ENCODE measurements around the gene SUB1. TPM values are rescaled to one million over a fixed set of nuclear protein-coding genes. Genes with fewer than 3 reads are reported as not detected.

Gene SUB1
- total RNA-seq, 1 experiment from 2014 or later: 288 TPM

DNA sequence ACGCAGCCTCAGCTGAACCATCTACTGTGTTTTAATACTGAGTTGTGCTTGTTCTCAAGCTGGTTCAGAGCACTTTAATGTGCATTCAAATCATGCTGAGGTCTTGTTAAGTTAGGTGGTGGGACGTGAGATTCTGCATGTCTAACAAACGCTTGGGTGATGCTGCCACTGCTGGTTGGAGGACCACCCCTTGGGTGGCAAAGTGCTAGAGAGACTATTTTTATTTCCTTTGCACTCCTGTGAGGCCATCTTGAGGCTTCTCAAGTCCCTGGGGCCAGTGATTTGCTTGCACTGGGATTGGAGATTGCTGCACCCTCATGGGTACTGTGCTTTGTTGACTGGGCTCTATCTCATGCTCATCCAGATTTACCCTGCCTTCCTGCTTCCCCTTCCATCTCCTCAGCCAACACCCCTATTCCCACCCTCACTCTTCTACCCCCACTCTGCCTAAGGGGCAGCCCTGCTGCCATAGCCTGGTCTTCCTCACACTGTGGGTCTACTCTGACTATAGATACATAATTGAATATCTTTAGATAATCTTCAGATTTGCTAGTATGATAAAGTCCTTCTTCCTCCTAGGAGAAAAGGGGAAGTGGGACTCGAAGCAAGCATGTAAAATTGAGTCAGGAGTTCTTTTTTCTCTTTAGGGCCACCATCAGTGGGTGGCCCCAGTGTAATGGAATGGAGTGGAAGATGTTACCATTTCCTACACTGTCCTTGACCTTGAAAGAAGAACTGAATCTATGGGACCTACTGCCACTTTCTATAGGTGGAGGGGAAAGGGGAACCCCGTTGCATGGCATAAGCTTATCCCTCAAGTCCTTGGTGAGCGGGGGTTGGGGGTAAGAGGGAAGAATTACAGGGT, 45.1 kb upstream of the SUB1 start:
- Histone ChIP-seq H3K9me3 (ENCODE audit: control insufficient read depth, low read depth, low read length) (no peaks in the 10 kb centered on the region), H3T11ph (ENCODE audit: low read length) (no peak overlapping the region), H2BK15ac (ENCODE audit: low read depth, low read length) (no peak overlapping the region), H4K20me1 (ENCODE audit: control insufficient read depth, insufficient read depth, insufficient read length) (no peaks in the 10 kb centered on the region), H3K18ac (ENCODE audit: insufficient read length, low read depth, low read length) (no peak overlapping the region), H2BK5ac (ENCODE audit: insufficient read length, low read length) (no peak overlapping the region), H3K79me2 (ENCODE audit: insufficient read depth, low read length) (no peaks in the 10 kb centered on the region), H3K9ac (ENCODE audit: extremely low read depth, insufficient read length, low read length) (no peak overlapping the region), H2AFZ (ENCODE audit: low read length) (no peak overlapping the region), H2BK20ac (ENCODE audit: low read depth, low read length, poor library complexity, severe bottlenecking) (no peak overlapping the region), H2BK12ac (ENCODE audit: insufficient read length, low read depth, low read length) (no peak overlapping the region), H3K27me3 (ENCODE audit: insufficient read depth, low read length) (no peaks in the 10 kb centered on the region), H3K4me2 (ENCODE audit: insufficient read depth, insufficient read length, low read length) (no peak overlapping the region), H4K5ac (ENCODE audit: insufficient read length, low read depth, low read length) (no peak overlapping the region), H2AK5ac (ENCODE audit: insufficient read length, low read length) (no peak overlapping the region), H3K23me2 (ENCODE audit: insufficient read length, low read depth, low read length, poor library complexity, severe bottlenecking) (no peaks in the 10 kb centered on the region), H2BK120ac (ENCODE audit: low read depth, low read length, poor library complexity, severe bottlenecking) (no peak overlapping the region), H3K79me1 (ENCODE audit: insufficient read depth, low read depth, low read length, poor library complexity, severe bottlenecking) (no peaks in the 10 kb centered on the region), H3K56ac (ENCODE audit: insufficient read length, low read depth, low read length) (no peak overlapping the region), H3K4ac (ENCODE audit: low read depth, low read length) (no peak overlapping the region), H4K8ac (replicated peaks; ENCODE audit: insufficient read length, low read depth, low read length) (no peak overlapping the region), H3K23ac (ENCODE audit: insufficient read length, low read depth, low read length) (no peak overlapping the region), H3K14ac (ENCODE audit: insufficient read depth, low read length) (no peak overlapping the region), H3K27ac (ENCODE audit: insufficient read length, low read depth, low read length) (no peak overlapping the region), H4K91ac (ENCODE audit: insufficient read length, low read depth, low read length) (no peak overlapping the region), H3K4me1 (ENCODE audit: insufficient read depth, low read length) (no peaks in the 10 kb centered on the region)
- DNase-seq: no peak
- Mint-ChIP-seq H3K4me3 (no peak overlapping the region), H3K27ac (no peak overlapping the region), H3K27me3 (ENCODE audit: low read depth) (peaks cover 2% of the 10 kb centered on the region; the same call in 1 of the 2 replicates), H3K36me3 (ENCODE audit: insufficient read depth in 1 of 3, low read depth in 3 of 3) (no peaks in the 10 kb centered on the region), H3K4me1 (peaks cover 7 to 10% of the 10 kb centered on the region in 2 experiments), H3K9me3 (no peaks in the 10 kb centered on the region)
- TF ChIP-seq CTCF (conservative IDR thresholded peaks at IDR 0.05): no peak
- WGBS (ENCODE audit: extremely low coverage, insufficient read length, low lambda C conversion rate): no CpG with 5 or more reads among the region's 6 CpGs

Data from H9 (cell line).